Measurements from ENCODE around the gene AHNAK.
"Not testable (repeated sequence)": the region's sequence is repeated elsewhere in the genome, so short reads cannot be mapped to it uniquely, and the experiment has no call there.

Gene AHNAK

DNA sequence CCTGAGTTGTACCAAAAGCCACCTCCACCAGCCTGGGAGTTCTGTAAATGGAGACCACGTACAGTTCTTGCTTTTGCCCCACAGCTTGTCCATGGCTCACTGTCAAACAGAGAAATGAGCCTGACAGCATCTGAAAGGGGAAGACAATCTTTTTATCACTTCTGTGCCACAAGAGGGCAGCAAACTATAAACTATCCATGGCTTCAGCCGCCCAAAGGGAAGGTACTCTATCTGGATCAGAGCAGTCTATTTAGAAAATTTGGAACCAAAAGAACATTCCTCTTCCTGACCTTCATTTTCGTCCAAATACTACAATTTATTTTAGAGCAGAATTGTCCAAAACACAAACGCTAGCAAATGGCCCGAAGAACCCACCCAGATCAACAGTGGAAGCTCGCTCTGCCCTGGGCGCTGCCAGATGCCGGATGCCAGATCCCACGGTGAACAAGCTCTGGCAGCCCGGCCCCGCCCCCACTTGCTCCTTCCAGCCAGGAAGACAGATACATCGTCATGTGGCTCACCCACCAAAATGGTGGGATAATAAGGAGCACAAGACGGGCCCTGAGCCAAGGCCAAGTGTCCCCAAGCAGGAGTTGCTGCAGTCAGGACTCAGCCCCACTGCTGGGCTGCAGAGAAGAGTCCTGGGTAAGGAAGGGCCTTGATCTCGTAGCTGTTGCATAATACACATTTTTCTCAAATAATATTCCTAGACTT is 151.6 kb downstream of the AHNAK start:
- peak overlapping the region; percentile 11 for H3K27ac ChIP-seq
- DNase-seq (ENCODE audit: low read depth, low spot score): peak; percentile 37

GRCh38 chr11:62393735-62394134 is 152.9 kb downstream of the AHNAK start:
- DNase-seq (ENCODE audit: low read depth, low spot score): no peak
- H3K27ac ChIP-seq: no peak overlapping the region

- DNase-seq (ENCODE audit: low read depth, low spot score): no peak
- no peak overlapping the region for H3K27ac ChIP-seq
These were observed 153.5 kb downstream of the AHNAK start for GRCh38 chr11:62393061-62393611.

DNA sequence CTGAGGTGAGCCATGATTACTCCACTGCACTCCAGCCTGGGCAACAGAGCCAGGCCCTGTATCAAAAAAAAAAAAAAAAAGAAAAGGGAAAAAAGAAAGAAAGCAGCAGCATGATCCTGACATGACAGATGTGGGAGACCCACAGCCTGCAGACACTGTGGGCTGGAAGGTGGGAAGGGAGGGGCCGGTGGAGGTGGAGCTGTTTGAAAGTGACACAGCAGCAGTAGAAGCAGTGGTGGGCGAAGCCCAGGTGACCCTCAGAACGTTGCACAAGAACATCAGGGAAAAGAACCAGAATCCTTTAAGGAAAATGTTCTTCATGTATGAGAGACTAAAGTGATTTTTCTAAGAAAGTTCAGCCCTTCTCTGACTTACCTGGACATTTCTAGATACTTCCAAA is 154.1 kb downstream of the AHNAK start:
- no peak overlapping the region for H3K27ac ChIP-seq
- no peak for DNase-seq (ENCODE audit: low read depth, low spot score)

- DNase-seq (ENCODE audit: low read depth, low spot score): no peak
These were observed 154.8 kb downstream of the AHNAK start for GRCh38 chr11:62391642-62392425.

DNA sequence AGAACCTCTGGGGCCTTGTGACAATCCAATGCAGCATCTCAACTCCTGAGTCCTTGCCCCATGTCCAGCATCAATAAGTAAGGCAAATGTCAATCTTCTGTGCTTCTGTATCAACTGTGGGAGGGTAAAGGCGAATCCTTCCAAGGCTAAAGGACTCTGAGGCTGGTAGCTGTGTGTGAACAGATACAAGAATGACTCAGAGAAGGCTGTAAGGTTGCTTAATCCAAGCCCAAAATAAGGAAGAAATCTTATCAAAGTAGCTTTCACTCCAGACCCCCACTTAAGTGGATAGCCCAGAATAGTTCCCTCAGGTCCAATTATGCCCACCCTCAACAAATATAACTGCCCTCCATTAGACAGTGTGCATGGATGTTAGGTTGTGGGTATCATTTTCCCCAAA is 155.9 kb downstream of the AHNAK start:
- H3K27ac ChIP-seq: no peak overlapping the region
- no peak for DNase-seq (ENCODE audit: low read depth, low spot score)

More at GRCh38 chr11:62391642-62392425, 154.8 kb downstream of the AHNAK start:
- H3K27ac ChIP-seq: no peak overlapping the region

- no peak overlapping the region for H3K27ac ChIP-seq
- no peak for DNase-seq (ENCODE audit: low read depth, low spot score)
These were observed 156.4 kb downstream of the AHNAK start for GRCh38 chr11:62390237-62390636.

DNA sequence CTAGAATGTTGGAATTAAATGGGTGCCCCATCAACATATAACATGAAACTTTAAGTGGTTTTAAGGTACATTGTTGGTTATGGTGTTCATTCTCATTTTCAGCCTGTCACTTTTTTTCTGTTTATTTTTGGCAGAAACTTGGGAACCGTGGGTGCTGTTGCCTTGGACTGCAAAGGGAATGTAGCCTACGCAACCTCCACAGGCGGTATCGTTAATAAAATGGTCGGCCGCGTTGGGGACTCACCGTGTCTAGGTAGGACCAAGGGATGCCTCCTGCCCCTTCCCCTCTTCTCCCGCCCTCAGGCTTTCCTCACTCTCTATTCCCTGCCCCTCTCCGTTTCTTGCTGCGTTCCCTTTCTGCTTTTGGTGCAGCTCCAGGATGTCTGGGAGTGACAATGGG is 157.6 kb downstream of the AHNAK start:
- H3K27ac ChIP-seq: no peak overlapping the region
- no peak for DNase-seq (ENCODE audit: low read depth, low spot score)

- no peak overlapping the region for H3K27ac ChIP-seq
- DNase-seq (ENCODE audit: low read depth, low spot score): no peak
These were observed 159.2 kb downstream of the AHNAK start for GRCh38 chr11:62387381-62387780.

- H3K27ac ChIP-seq; DNase-seq (ENCODE audit: low read depth, low spot score): not testable (repeated sequence)
These were observed 160.5 kb downstream of the AHNAK start for GRCh38 chr11:62386083-62386482.

GRCh38 chr11:62383822-62384221 is 162.8 kb downstream of the AHNAK start:
- no peak overlapping the region for H3K27ac ChIP-seq
- DNase-seq (ENCODE audit: low read depth, low spot score): no peak
